Stimulated activated CD4-positive, alpha-beta T cell treated with anti-CD3 and anti-CD28 coated beads, TNF-alpha, amount 100 ng/mL, for 4 hours (primary cell): ENCODE data around the gene PARG.
"Not testable (repeated sequence)": the region's sequence is repeated elsewhere in the genome, so short reads cannot be mapped to it uniquely, and the experiment has no call there.

ENCODE experiments used
- DNase-seq, 3 experiments: peaks; one replicate each; pipeline ENCODE4 v3.0.0-alpha.2; 2020; ENCODE audit warnings: low read depth in 3 of 3

The PARG gene

GRCh38 chr10:49903829-49904228 lies 38.0 kb downstream of the PARG start:
- DNase-seq, result not testable (repeated sequence)

- DNase-seq, result not testable (repeated sequence)
Observed at GRCh38 chr10:49900406-49900805, 41.4 kb downstream of the PARG start.

- DNase-seq, result not testable (repeated sequence)
Observed at GRCh38 chr10:49899999-49900398, 41.8 kb downstream of the PARG start.

GRCh38 chr10:49890025-49890424 lies 51.8 kb downstream of the PARG start:
- DNase-seq, result not testable (repeated sequence)

GRCh38 chr10:49884739-49885331 lies 57.0 kb downstream of the PARG start:
- not testable (repeated sequence) for DNase-seq

GRCh38 chr10:49883852-49884251 lies 58.0 kb downstream of the PARG start:
- DNase-seq, result not testable (repeated sequence)

- not testable (repeated sequence) for DNase-seq
Observed at GRCh38 chr10:49882327-49882726, 59.5 kb downstream of the PARG start.

GRCh38 chr10:49872740-49873139 lies 69.1 kb downstream of the PARG start:
- DNase-seq, result not testable (repeated sequence)

- DNase-seq, result not testable (repeated sequence)
Observed at GRCh38 chr10:49871462-49871861, 70.4 kb downstream of the PARG start.

- not testable (repeated sequence) for DNase-seq
Observed at GRCh38 chr10:49859933-49860332, 81.9 kb downstream of the PARG start.

GRCh38 chr10:49858697-49859382 lies 83.0 kb downstream of the PARG start:
- DNase-seq, result not testable (repeated sequence)

GRCh38 chr10:49849520-49849919 lies 92.3 kb downstream of the PARG start:
- not testable (repeated sequence) for DNase-seq

- DNase-seq, result no peak
Observed at GRCh38 chr10:49844775-49845595, 96.8 kb downstream of the PARG start.

GRCh38 chr10:49842333-49842628 lies 99.5 kb downstream of the PARG start:
- not testable (repeated sequence) for DNase-seq

- DNase-seq, result no peak
Observed at GRCh38 chr10:49841615-49842332, 100.1 kb downstream of the PARG start.

GRCh38 chr10:49837685-49838084 lies 104.1 kb downstream of the PARG start:
- DNase-seq, result no peak

GRCh38 chr10:49837051-49837478 lies 104.8 kb downstream of the PARG start:
- no peak for DNase-seq

- DNase-seq, result no peak
Observed at GRCh38 chr10:49834976-49835375, 106.9 kb downstream of the PARG start.

- no peak for DNase-seq
Observed at GRCh38 chr10:49834201-49834600, 107.6 kb downstream of the PARG start.

- DNase-seq, result no peak
Observed at GRCh38 chr10:49833168-49833567, 108.7 kb downstream of the PARG start.

- DNase-seq, result no peak
Observed at GRCh38 chr10:49831352-49832035, 110.3 kb downstream of the PARG start.
